ENCODE measurements around the gene DNASE1.

- TF ChIP-seq EZH2 (IDR thresholded peaks at IDR 0.05; ENCODE audit: borderline replicate concordance, insufficient read depth, low read length, poor library complexity, severe bottlenecking) = no peak
- no peak for TF ChIP-seq EP300 (conservative IDR thresholded peaks at IDR 0.05; ENCODE audit: poor library complexity, severe bottlenecking)
- TF ChIP-seq, protein P1, sequence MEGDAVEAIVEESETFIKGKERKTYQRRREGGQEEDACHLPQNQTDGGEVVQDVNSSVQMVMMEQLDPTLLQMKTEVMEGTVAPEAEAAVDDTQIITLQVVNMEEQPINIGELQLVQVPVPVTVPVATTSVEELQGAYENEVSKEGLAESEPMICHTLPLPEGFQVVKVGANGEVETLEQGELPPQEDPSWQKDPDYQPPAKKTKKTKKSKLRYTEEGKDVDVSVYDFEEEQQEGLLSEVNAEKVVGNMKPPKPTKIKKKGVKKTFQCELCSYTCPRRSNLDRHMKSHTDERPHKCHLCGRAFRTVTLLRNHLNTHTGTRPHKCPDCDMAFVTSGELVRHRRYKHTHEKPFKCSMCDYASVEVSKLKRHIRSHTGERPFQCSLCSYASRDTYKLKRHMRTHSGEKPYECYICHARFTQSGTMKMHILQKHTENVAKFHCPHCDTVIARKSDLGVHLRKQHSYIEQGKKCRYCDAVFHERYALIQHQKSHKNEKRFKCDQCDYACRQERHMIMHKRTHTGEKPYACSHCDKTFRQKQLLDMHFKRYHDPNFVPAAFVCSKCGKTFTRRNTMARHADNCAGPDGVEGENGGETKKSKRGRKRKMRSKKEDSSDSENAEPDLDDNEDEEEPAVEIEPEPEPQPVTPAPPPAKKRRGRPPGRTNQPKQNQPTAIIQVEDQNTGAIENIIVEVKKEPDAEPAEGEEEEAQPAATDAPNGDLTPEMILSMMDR (IDR thresholded peaks at IDR 0.05; ENCODE audit: poor library complexity, severe bottlenecking) = no peak
- no peak for TF ChIP-seq RAD21 (conservative IDR thresholded peaks at IDR 0.05)
- TF ChIP-seq, protein P2, sequence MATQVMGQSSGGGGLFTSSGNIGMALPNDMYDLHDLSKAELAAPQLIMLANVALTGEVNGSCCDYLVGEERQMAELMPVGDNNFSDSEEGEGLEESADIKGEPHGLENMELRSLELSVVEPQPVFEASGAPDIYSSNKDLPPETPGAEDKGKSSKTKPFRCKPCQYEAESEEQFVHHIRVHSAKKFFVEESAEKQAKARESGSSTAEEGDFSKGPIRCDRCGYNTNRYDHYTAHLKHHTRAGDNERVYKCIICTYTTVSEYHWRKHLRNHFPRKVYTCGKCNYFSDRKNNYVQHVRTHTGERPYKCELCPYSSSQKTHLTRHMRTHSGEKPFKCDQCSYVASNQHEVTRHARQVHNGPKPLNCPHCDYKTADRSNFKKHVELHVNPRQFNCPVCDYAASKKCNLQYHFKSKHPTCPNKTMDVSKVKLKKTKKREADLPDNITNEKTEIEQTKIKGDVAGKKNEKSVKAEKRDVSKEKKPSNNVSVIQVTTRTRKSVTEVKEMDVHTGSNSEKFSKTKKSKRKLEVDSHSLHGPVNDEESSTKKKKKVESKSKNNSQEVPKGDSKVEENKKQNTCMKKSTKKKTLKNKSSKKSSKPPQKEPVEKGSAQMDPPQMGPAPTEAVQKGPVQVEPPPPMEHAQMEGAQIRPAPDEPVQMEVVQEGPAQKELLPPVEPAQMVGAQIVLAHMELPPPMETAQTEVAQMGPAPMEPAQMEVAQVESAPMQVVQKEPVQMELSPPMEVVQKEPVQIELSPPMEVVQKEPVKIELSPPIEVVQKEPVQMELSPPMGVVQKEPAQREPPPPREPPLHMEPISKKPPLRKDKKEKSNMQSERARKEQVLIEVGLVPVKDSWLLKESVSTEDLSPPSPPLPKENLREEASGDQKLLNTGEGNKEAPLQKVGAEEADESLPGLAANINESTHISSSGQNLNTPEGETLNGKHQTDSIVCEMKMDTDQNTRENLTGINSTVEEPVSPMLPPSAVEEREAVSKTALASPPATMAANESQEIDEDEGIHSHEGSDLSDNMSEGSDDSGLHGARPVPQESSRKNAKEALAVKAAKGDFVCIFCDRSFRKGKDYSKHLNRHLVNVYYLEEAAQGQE (IDR thresholded peaks at IDR 0.05; ENCODE audit: borderline replicate concordance) = no peak
- TF ChIP-seq POLR2AphosphoS5 (IDR thresholded peaks at IDR 0.05) = no peak
- TF ChIP-seq TAF1 (IDR thresholded peaks at IDR 0.05; ENCODE audit: low read depth) = no peak
These were observed 16.2 kb downstream of the DNASE1 start for GRCh38 chr16:3670711-3671110.

All from neural cell (in vitro differentiated cells).